Measurements from ENCODE around the gene NHSL2.

The NHSL2 gene

DNA sequence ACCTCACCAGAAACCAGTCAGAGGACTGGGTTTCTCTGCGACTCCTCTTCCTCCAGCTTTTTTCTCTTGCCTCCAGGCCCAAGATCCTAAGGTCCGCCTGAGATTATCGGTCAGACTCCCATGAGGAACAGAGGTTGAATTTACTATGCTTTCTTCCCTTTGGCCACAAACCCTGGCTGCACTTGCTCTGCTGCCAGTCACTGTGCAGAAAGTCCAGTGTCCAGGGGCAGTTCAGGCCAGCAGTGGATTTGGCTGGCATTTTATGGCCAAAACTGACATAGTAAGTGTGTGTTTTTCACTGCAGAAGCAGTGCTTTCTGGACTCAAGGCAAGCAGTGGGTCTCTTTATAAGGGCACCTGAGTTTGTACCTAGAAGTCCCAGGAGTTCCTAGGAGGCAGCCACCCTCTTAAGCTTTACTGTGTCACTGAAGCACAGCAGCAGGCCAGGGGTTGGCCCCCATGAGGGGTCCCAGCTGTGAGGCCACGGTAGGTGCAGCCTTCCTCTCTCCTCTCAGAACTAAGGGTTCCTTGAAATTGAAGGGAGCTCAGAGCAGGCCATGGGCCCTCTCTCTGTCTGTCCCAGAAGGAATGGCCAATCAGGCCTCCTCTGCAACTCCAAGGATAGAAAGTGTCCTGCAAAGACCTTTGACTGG, 217.7 kb downstream of the NHSL2 start:
- no peak overlapping the region for H3K9ac ChIP-seq (ENCODE audit: low read length)
- no peaks in the 10 kb centered on the region for H3K36me3 ChIP-seq (replicated peaks; ENCODE audit: low read depth, low read length)
- H3K4me1 ChIP-seq (ENCODE audit: low read length): peaks cover 7% of the 10 kb centered on the region; the same call in 1 of the 2 replicates
- no peak overlapping the region for H3K27ac ChIP-seq (ENCODE audit: low read length)
- H4K20me1 ChIP-seq (ENCODE audit: insufficient read depth, low read length): no peaks in the 10 kb centered on the region
- no peak overlapping the region for H2AFZ ChIP-seq (ENCODE audit: low read depth, low read length)
- TF ChIP-seq EZH2phosphoT487 (IDR thresholded peaks at IDR 0.05; ENCODE audit: low read depth): no peak
- TF ChIP-seq, protein P1, sequence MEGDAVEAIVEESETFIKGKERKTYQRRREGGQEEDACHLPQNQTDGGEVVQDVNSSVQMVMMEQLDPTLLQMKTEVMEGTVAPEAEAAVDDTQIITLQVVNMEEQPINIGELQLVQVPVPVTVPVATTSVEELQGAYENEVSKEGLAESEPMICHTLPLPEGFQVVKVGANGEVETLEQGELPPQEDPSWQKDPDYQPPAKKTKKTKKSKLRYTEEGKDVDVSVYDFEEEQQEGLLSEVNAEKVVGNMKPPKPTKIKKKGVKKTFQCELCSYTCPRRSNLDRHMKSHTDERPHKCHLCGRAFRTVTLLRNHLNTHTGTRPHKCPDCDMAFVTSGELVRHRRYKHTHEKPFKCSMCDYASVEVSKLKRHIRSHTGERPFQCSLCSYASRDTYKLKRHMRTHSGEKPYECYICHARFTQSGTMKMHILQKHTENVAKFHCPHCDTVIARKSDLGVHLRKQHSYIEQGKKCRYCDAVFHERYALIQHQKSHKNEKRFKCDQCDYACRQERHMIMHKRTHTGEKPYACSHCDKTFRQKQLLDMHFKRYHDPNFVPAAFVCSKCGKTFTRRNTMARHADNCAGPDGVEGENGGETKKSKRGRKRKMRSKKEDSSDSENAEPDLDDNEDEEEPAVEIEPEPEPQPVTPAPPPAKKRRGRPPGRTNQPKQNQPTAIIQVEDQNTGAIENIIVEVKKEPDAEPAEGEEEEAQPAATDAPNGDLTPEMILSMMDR (IDR thresholded peaks at IDR 0.05; ENCODE audit: low read depth, low read length): no peak
- H3K9me3 ChIP-seq (ENCODE audit: insufficient read depth, low read length): no peaks in the 10 kb centered on the region
- H3K27me3 ChIP-seq (ENCODE audit: low read depth, low read length): peaks cover 15% of the 10 kb centered on the region
- H3K4me2 ChIP-seq (ENCODE audit: low read length): no peak overlapping the region
- H3K79me2 ChIP-seq (ENCODE audit: low read length): no peaks in the 10 kb centered on the region
- H3K4me3 ChIP-seq (ENCODE audit: low read length): no peak overlapping the region

DNA sequence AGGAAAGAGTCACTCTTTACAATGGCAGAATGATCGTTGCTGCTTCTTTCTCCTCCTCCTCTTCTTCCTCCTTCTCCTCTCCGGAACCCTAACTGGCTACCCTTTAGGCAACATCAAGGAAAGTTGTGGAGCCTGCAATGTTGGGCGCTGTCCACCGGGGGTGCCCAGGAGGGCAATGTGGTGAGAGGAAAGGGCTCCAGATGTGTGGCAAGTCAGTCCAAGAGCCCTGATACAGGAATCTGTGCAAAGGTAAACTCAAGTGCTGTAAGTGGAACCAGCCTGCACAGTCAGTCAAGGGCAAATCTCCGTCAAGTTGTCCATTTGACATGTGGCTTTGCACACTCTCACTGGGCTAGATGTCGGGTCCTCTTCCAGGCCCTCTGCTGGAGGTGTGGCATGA, 218.2 kb downstream of the NHSL2 start:
- Histone ChIP-seq H3K4me1 (ENCODE audit: low read length) (peaks cover 7% of the 10 kb centered on the region; the same call in 1 of the 2 replicates), H3K9ac (ENCODE audit: low read length) (no peak overlapping the region), H3K27me3 (ENCODE audit: low read depth, low read length) (peaks cover 15% of the 10 kb centered on the region), H4K20me1 (ENCODE audit: insufficient read depth, low read length) (no peaks in the 10 kb centered on the region), H3K79me2 (ENCODE audit: low read length) (no peaks in the 10 kb centered on the region), H3K4me3 (ENCODE audit: low read length) (no peak overlapping the region), H3K36me3 (replicated peaks; ENCODE audit: low read depth, low read length) (no peaks in the 10 kb centered on the region), H3K9me3 (ENCODE audit: insufficient read depth, low read length) (no peaks in the 10 kb centered on the region), H3K27ac (ENCODE audit: low read length) (no peak overlapping the region), H2AFZ (ENCODE audit: low read depth, low read length) (no peak overlapping the region), H3K4me2 (ENCODE audit: low read length) (no peak overlapping the region)
- TF ChIP-seq EZH2phosphoT487 (IDR thresholded peaks at IDR 0.05; ENCODE audit: low read depth): no peak
- TF ChIP-seq, protein P1 (IDR thresholded peaks at IDR 0.05; ENCODE audit: low read depth, low read length): no peak

DNA sequence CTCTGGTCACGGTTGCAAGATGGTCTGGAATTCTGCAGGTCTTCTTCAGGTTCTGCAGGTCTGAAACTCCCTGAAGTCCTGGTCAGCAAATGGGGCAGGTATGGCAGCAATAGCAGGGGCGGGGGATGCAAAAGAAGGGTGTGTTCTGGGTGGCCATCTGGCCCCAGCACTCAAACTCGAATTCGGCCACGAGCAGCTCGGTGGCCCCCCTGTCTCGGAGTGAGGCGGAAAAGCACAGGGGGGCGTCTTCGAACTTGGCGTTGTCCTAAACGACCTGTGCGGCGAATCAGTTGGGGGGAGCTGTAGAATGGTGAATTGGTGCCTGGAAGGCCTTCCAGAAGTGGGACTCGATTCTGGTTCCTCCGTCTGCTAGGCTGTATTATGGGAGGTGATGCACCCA, 219.0 kb downstream of the NHSL2 start:
- Histone ChIP-seq H3K4me2 (ENCODE audit: low read length) (no peak overlapping the region), H3K36me3 (replicated peaks; ENCODE audit: low read depth, low read length) (no peaks in the 10 kb centered on the region), H3K79me2 (ENCODE audit: low read length) (no peaks in the 10 kb centered on the region), H3K27me3 (ENCODE audit: low read depth, low read length) (peaks cover 11% of the 10 kb centered on the region), H2AFZ (ENCODE audit: low read depth, low read length) (no peak overlapping the region), H4K20me1 (ENCODE audit: insufficient read depth, low read length) (no peaks in the 10 kb centered on the region), H3K9me3 (ENCODE audit: insufficient read depth, low read length) (no peaks in the 10 kb centered on the region), H3K4me3 (ENCODE audit: low read length) (no peak overlapping the region), H3K27ac (ENCODE audit: low read length) (no peak overlapping the region), H3K9ac (ENCODE audit: low read length) (no peak overlapping the region), H3K4me1 (ENCODE audit: low read length) (peaks cover 7% of the 10 kb centered on the region; the same call in 1 of the 2 replicates)
- no peak for TF ChIP-seq EZH2phosphoT487 (IDR thresholded peaks at IDR 0.05; ENCODE audit: low read depth)
- TF ChIP-seq, protein P1 (IDR thresholded peaks at IDR 0.05; ENCODE audit: low read depth, low read length): no peak

DNA sequence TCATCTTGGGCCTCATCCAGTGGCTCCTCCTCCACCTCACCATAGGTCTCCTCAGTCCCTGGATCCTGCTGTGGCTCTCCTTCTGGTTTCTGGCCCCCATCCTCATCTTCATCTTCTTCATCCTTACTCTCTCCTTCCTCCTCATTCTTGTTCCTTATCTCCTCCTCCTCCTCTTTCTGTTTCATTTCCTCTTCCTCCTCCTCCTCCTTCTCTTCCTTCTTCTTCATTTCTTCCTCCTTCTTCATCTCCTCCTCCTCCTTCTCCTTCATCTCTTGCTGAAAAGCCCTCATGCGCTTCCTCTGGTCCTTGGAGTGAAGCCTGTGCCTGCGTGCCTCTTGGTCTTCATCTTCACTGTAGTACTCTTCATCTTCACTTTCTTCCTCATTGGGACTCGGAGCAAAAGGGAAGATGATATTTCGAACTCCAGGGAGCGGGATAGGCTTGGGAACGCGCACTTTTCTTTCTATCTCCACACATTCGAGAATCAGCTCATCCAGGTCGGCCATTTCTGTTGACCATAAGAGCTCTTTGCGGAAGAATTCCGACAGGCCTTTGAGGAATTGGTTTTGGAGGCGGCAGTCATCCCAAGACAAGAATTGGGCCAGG, 219.6 kb downstream of the NHSL2 start:
- TF ChIP-seq EZH2phosphoT487 (IDR thresholded peaks at IDR 0.05; ENCODE audit: low read depth): no peak
- TF ChIP-seq, protein P1 (IDR thresholded peaks at IDR 0.05; ENCODE audit: low read depth, low read length): no peak
- H3K27me3 ChIP-seq (ENCODE audit: low read depth, low read length): peaks cover 11% of the 10 kb centered on the region
- H3K79me2 ChIP-seq (ENCODE audit: low read length): no peaks in the 10 kb centered on the region
- H4K20me1 ChIP-seq (ENCODE audit: insufficient read depth, low read length): no peaks in the 10 kb centered on the region
- H3K4me1 ChIP-seq (ENCODE audit: low read length): peaks cover 7% of the 10 kb centered on the region; the same call in 1 of the 2 replicates
- no peaks in the 10 kb centered on the region for H3K36me3 ChIP-seq (replicated peaks; ENCODE audit: low read depth, low read length)
- H3K9ac ChIP-seq (ENCODE audit: low read length): no peak overlapping the region
- no peak overlapping the region for H3K4me2 ChIP-seq (ENCODE audit: low read length)
- H2AFZ ChIP-seq (ENCODE audit: low read depth, low read length): no peak overlapping the region
- no peak overlapping the region for H3K27ac ChIP-seq (ENCODE audit: low read length)
- H3K9me3 ChIP-seq (ENCODE audit: insufficient read depth, low read length): no peaks in the 10 kb centered on the region
- H3K4me3 ChIP-seq (ENCODE audit: low read length): no peak overlapping the region
